Cardiac muscle cell (in vitro differentiated cells and primary cell): Measurements from ENCODE around the gene CPNE5. TPM values are rescaled to one million over a fixed set of nuclear protein-coding genes. Genes with fewer than 3 reads are reported as not detected.

Experiments
- DNase-seq, 2 donors: peaks; one replicate each; pipeline versions ENCODE4 v3.0.0 to v3.0.0-alpha.2; 2010 to 2017; ENCODE audit warnings: low read depth in 1 of 2, low spot score in 1 of 2
- H3K27ac ChIP-seq: fragments of 200-600 bp; sonication (generic); 2 replicates; pipeline ENCODE4 v1.5.1; 2016
- H3K27me3 ChIP-seq: fragments of 200-600 bp; sonication (generic); 2 replicates; pipeline ENCODE4 v1.6.0; 2016; ENCODE audit warnings: control low read depth
- H3K36me3 ChIP-seq: fragments of 200-600 bp; sonication (generic); 2 replicates; pipeline ENCODE4 v1.5.1; 2016; ENCODE audit warnings: control low read depth
- H3K4me1 ChIP-seq: fragments of 200-600 bp; sonication (generic); 2 replicates; pipeline ENCODE4 v1.8.1; 2017; ENCODE audit warnings: low read depth, mild to moderate bottlenecking, mixed run types
- H3K4me3 ChIP-seq: fragments of 200-600 bp; sonication (generic); 2 replicates; pipeline ENCODE4 v1.5.1; 2016; ENCODE audit warnings: mild to moderate bottlenecking
- H3K9me3 ChIP-seq: fragments of 200-600 bp; sonication (generic); 2 replicates; pipeline ENCODE4 v1.5.1; 2017; ENCODE audit warnings: low read depth, mild to moderate bottlenecking, control low read depth
- polyA plus RNA-seq: library from polyadenylated mRNA; unstranded; fragments of >200 nt; fragmentation: Nextera tagmentation; extraction: Ambion mirVana; gene quantifications from 2 replicates; pipeline ENCODE4 v1.2.1, GENCODE V29; 2016
- total RNA-seq: library from RNA; depleted of rRNA; stranded (reverse); fragments of >200 nt; gene quantifications from 2 replicates; pipeline ENCODE4 v1.2.3, GENCODE V29; 2016
- TF ChIP-seq, protein P1 (sequence below): IDR thresholded peaks from 2 replicates; pipeline ENCODE4 v1.5.1; 2012; ENCODE audit warnings: low read depth, mild to moderate bottlenecking, low read length

CPNE5 gene
- total and polyA plus RNA-seq, 2 experiments from 2014 or later: 51.6 to 52.1 TPM

GRCh38 chr6:36746251-36746650 is 93.0 kb downstream of the CPNE5 start:
- Histone ChIP-seq H3K4me3 (no peak overlapping the region), H3K36me3 (no peaks in the 10 kb centered on the region), H3K4me1 (no peaks in the 10 kb centered on the region), H3K27ac (no peak overlapping the region), H3K27me3 (no peaks in the 10 kb centered on the region), H3K9me3 (no peaks in the 10 kb centered on the region)
- TF ChIP-seq, protein P1, sequence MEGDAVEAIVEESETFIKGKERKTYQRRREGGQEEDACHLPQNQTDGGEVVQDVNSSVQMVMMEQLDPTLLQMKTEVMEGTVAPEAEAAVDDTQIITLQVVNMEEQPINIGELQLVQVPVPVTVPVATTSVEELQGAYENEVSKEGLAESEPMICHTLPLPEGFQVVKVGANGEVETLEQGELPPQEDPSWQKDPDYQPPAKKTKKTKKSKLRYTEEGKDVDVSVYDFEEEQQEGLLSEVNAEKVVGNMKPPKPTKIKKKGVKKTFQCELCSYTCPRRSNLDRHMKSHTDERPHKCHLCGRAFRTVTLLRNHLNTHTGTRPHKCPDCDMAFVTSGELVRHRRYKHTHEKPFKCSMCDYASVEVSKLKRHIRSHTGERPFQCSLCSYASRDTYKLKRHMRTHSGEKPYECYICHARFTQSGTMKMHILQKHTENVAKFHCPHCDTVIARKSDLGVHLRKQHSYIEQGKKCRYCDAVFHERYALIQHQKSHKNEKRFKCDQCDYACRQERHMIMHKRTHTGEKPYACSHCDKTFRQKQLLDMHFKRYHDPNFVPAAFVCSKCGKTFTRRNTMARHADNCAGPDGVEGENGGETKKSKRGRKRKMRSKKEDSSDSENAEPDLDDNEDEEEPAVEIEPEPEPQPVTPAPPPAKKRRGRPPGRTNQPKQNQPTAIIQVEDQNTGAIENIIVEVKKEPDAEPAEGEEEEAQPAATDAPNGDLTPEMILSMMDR: no peak
- no peak for DNase-seq

- Histone ChIP-seq H3K4me3 (no peak overlapping the region), H3K27me3 (no peaks in the 10 kb centered on the region), H3K9me3 (no peaks in the 10 kb centered on the region), H3K36me3 (no peaks in the 10 kb centered on the region), H3K4me1 (no peaks in the 10 kb centered on the region), H3K27ac (no peak overlapping the region)
- DNase-seq: no peak
- TF ChIP-seq, protein P1: no peak
These were observed 93.4 kb downstream of the CPNE5 start for GRCh38 chr6:36745836-36746235.

DNA sequence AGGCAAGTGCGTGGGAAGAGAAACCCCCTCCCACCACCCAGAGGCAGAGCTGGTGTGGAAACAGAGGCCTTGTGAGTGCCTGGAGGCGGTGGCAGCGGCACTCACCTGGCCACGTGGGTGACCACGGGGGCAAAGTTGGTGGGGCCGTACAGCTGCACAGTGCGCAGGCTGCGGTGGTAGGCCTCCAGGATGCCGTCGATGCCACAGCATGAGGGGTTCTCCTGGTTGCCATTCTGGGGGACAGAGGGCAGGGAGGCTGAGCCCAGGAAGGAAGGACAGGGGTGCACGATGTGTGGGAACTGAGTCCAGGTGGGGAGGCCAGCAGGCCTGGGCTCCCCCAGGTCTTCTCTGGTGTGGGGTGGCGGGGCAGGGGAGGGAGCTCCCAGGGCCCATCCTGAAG is 94.0 kb downstream of the CPNE5 start:
- TF ChIP-seq, protein P1: no peak

DNA sequence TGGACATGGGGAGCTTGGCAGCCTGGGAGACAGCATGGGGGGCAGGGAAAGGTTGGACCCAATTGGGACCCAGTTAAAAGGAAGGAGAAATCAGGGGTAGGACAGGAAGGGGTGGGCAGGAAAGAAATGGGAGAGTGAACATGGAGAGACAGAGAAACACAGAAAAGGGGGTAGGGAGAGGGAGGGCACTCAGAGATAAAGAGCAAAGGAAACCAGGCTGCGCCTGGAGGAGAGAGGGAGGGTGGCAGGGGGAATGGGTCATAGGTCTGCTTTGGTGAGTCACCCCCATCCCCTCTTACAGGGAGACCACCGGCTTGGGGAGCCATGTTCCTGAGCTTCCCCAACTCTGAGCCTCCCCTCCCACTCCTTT is 95.0 kb downstream of the CPNE5 start:
- no peak overlapping the region for H3K4me3 ChIP-seq
- H3K4me1 ChIP-seq: no peaks in the 10 kb centered on the region
- no peaks in the 10 kb centered on the region for H3K27me3 ChIP-seq
- no peaks in the 10 kb centered on the region for H3K9me3 ChIP-seq
- TF ChIP-seq, protein P1: no peak
- H3K36me3 ChIP-seq: no peaks in the 10 kb centered on the region
- DNase-seq: no peak
- no peak overlapping the region for H3K27ac ChIP-seq

More for the DNA sequence above, 94.0 kb downstream of the CPNE5 start:
- H3K27me3 ChIP-seq: no peaks in the 10 kb centered on the region
- H3K27ac ChIP-seq: no peak overlapping the region
- DNase-seq: no peak
- no peaks in the 10 kb centered on the region for H3K4me1 ChIP-seq
- no peaks in the 10 kb centered on the region for H3K9me3 ChIP-seq
- H3K4me3 ChIP-seq: no peak overlapping the region
- H3K36me3 ChIP-seq: no peaks in the 10 kb centered on the region

DNA sequence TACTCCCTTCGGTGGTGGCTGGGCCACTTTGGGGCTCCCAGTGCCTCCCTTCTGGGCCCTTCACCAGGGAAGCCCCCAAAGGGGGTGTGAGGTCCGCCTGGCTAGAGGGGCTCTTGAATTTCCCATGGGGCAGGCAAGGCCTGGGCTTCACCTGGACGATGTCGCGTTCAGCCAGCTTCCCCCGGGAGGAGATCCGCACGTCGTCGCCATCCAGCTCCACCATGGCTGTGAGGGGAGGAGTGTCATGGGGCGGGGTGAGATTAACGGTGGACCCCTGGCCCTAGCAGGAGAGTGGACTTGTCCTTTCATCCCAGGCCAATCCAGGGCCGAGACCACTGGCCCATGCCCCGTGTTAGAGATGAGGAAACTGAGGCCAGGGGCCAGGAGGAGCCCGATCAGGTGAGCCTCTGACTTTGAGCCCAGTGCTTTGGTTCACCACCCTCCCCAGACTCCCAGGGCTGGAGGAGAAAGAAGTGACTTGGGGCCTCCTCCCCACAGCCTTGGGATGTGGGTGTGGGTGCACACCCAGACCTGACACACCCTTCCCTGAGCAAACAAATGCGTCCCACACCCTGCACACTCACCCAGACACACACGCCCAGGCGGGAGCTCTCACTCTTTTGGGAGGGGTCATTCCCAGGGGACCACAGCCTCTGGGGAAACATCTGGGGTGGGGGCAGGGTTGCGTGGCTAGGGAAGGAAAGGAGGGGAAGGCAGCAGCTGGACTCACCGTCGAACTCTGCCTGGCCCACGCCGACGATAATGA is 95.5 kb downstream of the CPNE5 start:
- H3K9me3 ChIP-seq: no peaks in the 10 kb centered on the region
- TF ChIP-seq, protein P1: no peak
- H3K36me3 ChIP-seq: no peaks in the 10 kb centered on the region
- no peak overlapping the region for H3K27ac ChIP-seq
- DNase-seq: no peak
- H3K4me3 ChIP-seq: no peak overlapping the region
- H3K27me3 ChIP-seq: no peaks in the 10 kb centered on the region
- H3K4me1 ChIP-seq: no peaks in the 10 kb centered on the region

GRCh38 chr6:36743032-36743431 is 96.2 kb downstream of the CPNE5 start:
- TF ChIP-seq, protein P1: no peak
- no peaks in the 10 kb centered on the region for H3K36me3 ChIP-seq
- no peaks in the 10 kb centered on the region for H3K27me3 ChIP-seq
- no peak overlapping the region for H3K27ac ChIP-seq
- H3K4me1 ChIP-seq: no peaks in the 10 kb centered on the region
- no peak overlapping the region for H3K4me3 ChIP-seq
- H3K9me3 ChIP-seq: no peaks in the 10 kb centered on the region
- no peak for DNase-seq
